Measurements from ENCODE around the gene SPECC1.
"Not testable (repeated sequence)": the region's sequence is repeated elsewhere in the genome, so short reads cannot be mapped to it uniquely, and the experiment has no call there.

SPECC1 gene

GRCh38 chr17:20074001-20074400 lies 64.8 kb downstream of the SPECC1 start:
- H3K4me3 ChIP-seq (ENCODE audit: low read length): no peak overlapping the region
- H3K27me3 ChIP-seq (ENCODE audit: control insufficient read depth, insufficient read depth, low read length): no peaks in the 10 kb centered on the region
- no peak overlapping the region for H3K27ac ChIP-seq (ENCODE audit: low read length)
- no peaks in the 10 kb centered on the region for H3K4me1 ChIP-seq (ENCODE audit: control insufficient read depth, low read depth, low read length)
- no peaks in the 10 kb centered on the region for H3K9me3 ChIP-seq (ENCODE audit: control insufficient read depth, low read depth, low read length)
- H3K9ac ChIP-seq (ENCODE audit: low read length): no peak overlapping the region
- H3K36me3 ChIP-seq (ENCODE audit: control insufficient read depth, low read depth, low read length): no peaks in the 10 kb centered on the region

- Histone ChIP-seq H3K27ac (ENCODE audit: low read length) (no peak overlapping the region), H3K4me3 (ENCODE audit: low read length) (no peak overlapping the region), H3K4me1 (ENCODE audit: control insufficient read depth, low read depth, low read length) (no peaks in the 10 kb centered on the region), H3K9me3 (ENCODE audit: control insufficient read depth, low read depth, low read length) (no peaks in the 10 kb centered on the region), H3K9ac (ENCODE audit: low read length) (no peak overlapping the region), H3K36me3 (ENCODE audit: control insufficient read depth, low read depth, low read length) (no peaks in the 10 kb centered on the region), H3K27me3 (ENCODE audit: control insufficient read depth, insufficient read depth, low read length) (no peaks in the 10 kb centered on the region)
These were observed 65.3 kb downstream of the SPECC1 start for GRCh38 chr17:20074489-20074888.

- not testable (repeated sequence) for H3K27me3 ChIP-seq (ENCODE audit: control insufficient read depth, insufficient read depth, low read length); H3K4me1 ChIP-seq (ENCODE audit: control insufficient read depth, low read depth, low read length); H3K4me3 ChIP-seq (ENCODE audit: low read length); H3K9me3 ChIP-seq (ENCODE audit: control insufficient read depth, low read depth, low read length); H3K27ac ChIP-seq (ENCODE audit: low read length); H3K9ac ChIP-seq (ENCODE audit: low read length); H3K36me3 ChIP-seq (ENCODE audit: control insufficient read depth, low read depth, low read length)
These were observed 67.0 kb downstream of the SPECC1 start for GRCh38 chr17:20076137-20076536.

- H3K9me3 ChIP-seq (ENCODE audit: control insufficient read depth, low read depth, low read length): no peaks in the 10 kb centered on the region
- no peaks in the 10 kb centered on the region for H3K36me3 ChIP-seq (ENCODE audit: control insufficient read depth, low read depth, low read length)
- no peak overlapping the region for H3K27ac ChIP-seq (ENCODE audit: low read length)
- H3K27me3 ChIP-seq (ENCODE audit: control insufficient read depth, insufficient read depth, low read length): no peaks in the 10 kb centered on the region
- H3K4me1 ChIP-seq (ENCODE audit: control insufficient read depth, low read depth, low read length): no peaks in the 10 kb centered on the region
- no peak overlapping the region for H3K9ac ChIP-seq (ENCODE audit: low read length)
- H3K4me3 ChIP-seq (ENCODE audit: low read length): no peak overlapping the region
These were observed 69.0 kb downstream of the SPECC1 start for GRCh38 chr17:20077978-20078685.

- H3K36me3 ChIP-seq (ENCODE audit: control insufficient read depth, low read depth, low read length): no peaks in the 10 kb centered on the region
- H3K27me3 ChIP-seq (ENCODE audit: control insufficient read depth, insufficient read depth, low read length): no peaks in the 10 kb centered on the region
- no peak overlapping the region for H3K4me3 ChIP-seq (ENCODE audit: low read length)
- no peaks in the 10 kb centered on the region for H3K9me3 ChIP-seq (ENCODE audit: control insufficient read depth, low read depth, low read length)
- H3K27ac ChIP-seq (ENCODE audit: low read length): no peak overlapping the region
- H3K4me1 ChIP-seq (ENCODE audit: control insufficient read depth, low read depth, low read length): no peaks in the 10 kb centered on the region
- H3K9ac ChIP-seq (ENCODE audit: low read length): no peak overlapping the region
These were observed 71.4 kb downstream of the SPECC1 start for GRCh38 chr17:20080513-20080912.

GRCh38 chr17:20083156-20083859 lies 74.1 kb downstream of the SPECC1 start:
- H3K27me3 ChIP-seq (ENCODE audit: control insufficient read depth, insufficient read depth, low read length): no peaks in the 10 kb centered on the region
- no peaks in the 10 kb centered on the region for H3K9me3 ChIP-seq (ENCODE audit: control insufficient read depth, low read depth, low read length)
- H3K36me3 ChIP-seq (ENCODE audit: control insufficient read depth, low read depth, low read length): no peaks in the 10 kb centered on the region
- no peak overlapping the region for H3K9ac ChIP-seq (ENCODE audit: low read length)
- no peaks in the 10 kb centered on the region for H3K4me1 ChIP-seq (ENCODE audit: control insufficient read depth, low read depth, low read length)
- H3K27ac ChIP-seq (ENCODE audit: low read length): no peak overlapping the region
- H3K4me3 ChIP-seq (ENCODE audit: low read length): no peak overlapping the region

- Histone ChIP-seq H3K27me3 (ENCODE audit: control insufficient read depth, insufficient read depth, low read length) (no peaks in the 10 kb centered on the region), H3K36me3 (ENCODE audit: control insufficient read depth, low read depth, low read length) (no peaks in the 10 kb centered on the region), H3K9ac (ENCODE audit: low read length) (no peak overlapping the region), H3K27ac (ENCODE audit: low read length) (no peak overlapping the region), H3K9me3 (ENCODE audit: control insufficient read depth, low read depth, low read length) (no peaks in the 10 kb centered on the region), H3K4me1 (ENCODE audit: control insufficient read depth, low read depth, low read length) (no peaks in the 10 kb centered on the region), H3K4me3 (ENCODE audit: low read length) (no peak overlapping the region)
These were observed 75.6 kb downstream of the SPECC1 start for GRCh38 chr17:20084621-20085282.

GRCh38 chr17:20085283-20085845 lies 76.2 kb downstream of the SPECC1 start:
- no peaks in the 10 kb centered on the region for H3K36me3 ChIP-seq (ENCODE audit: control insufficient read depth, low read depth, low read length)

GRCh38 chr17:20086416-20087076 lies 77.4 kb downstream of the SPECC1 start:
- Histone ChIP-seq H3K9me3 (ENCODE audit: control insufficient read depth, low read depth, low read length) (no peaks in the 10 kb centered on the region), H3K9ac (ENCODE audit: low read length) (no peak overlapping the region), H3K27ac (ENCODE audit: low read length) (no peak overlapping the region), H3K4me3 (ENCODE audit: low read length) (no peak overlapping the region), H3K4me1 (ENCODE audit: control insufficient read depth, low read depth, low read length) (peaks cover 4% of the 10 kb centered on the region), H3K36me3 (ENCODE audit: control insufficient read depth, low read depth, low read length) (no peaks in the 10 kb centered on the region), H3K27me3 (ENCODE audit: control insufficient read depth, insufficient read depth, low read length) (no peaks in the 10 kb centered on the region)

More at GRCh38 chr17:20085283-20085845, 76.2 kb downstream of the SPECC1 start:
- no peaks in the 10 kb centered on the region for H3K27me3 ChIP-seq (ENCODE audit: control insufficient read depth, insufficient read depth, low read length)
- H3K4me1 ChIP-seq (ENCODE audit: control insufficient read depth, low read depth, low read length): no peaks in the 10 kb centered on the region
- no peaks in the 10 kb centered on the region for H3K9me3 ChIP-seq (ENCODE audit: control insufficient read depth, low read depth, low read length)
- no peak overlapping the region for H3K4me3 ChIP-seq (ENCODE audit: low read length)
- no peak overlapping the region for H3K27ac ChIP-seq (ENCODE audit: low read length)
- H3K9ac ChIP-seq (ENCODE audit: low read length): no peak overlapping the region

GRCh38 chr17:20087538-20088250 lies 78.5 kb downstream of the SPECC1 start:
- Histone ChIP-seq H3K4me1 (ENCODE audit: control insufficient read depth, low read depth, low read length) (peaks cover 16% of the 10 kb centered on the region), H3K27me3 (ENCODE audit: control insufficient read depth, insufficient read depth, low read length) (no peaks in the 10 kb centered on the region), H3K27ac (ENCODE audit: low read length) (no peak overlapping the region), H3K9ac (ENCODE audit: low read length) (no peak overlapping the region), H3K36me3 (ENCODE audit: control insufficient read depth, low read depth, low read length) (no peaks in the 10 kb centered on the region), H3K9me3 (ENCODE audit: control insufficient read depth, low read depth, low read length) (no peaks in the 10 kb centered on the region), H3K4me3 (ENCODE audit: low read length) (no peak overlapping the region)

Measured in iPS-18a (cell line).